Endothelial cell of hepatic sinusoid (primary cell): ENCODE measurements around the gene GDI2.

Source experiments
- in situ Hi-C: cut with HindIII; loops from 2 replicates; pipeline ENCODE4 v1.10.0; 2017; ENCODE audit warnings: low sequenced_read_pairs

The GDI2 gene

DNA sequence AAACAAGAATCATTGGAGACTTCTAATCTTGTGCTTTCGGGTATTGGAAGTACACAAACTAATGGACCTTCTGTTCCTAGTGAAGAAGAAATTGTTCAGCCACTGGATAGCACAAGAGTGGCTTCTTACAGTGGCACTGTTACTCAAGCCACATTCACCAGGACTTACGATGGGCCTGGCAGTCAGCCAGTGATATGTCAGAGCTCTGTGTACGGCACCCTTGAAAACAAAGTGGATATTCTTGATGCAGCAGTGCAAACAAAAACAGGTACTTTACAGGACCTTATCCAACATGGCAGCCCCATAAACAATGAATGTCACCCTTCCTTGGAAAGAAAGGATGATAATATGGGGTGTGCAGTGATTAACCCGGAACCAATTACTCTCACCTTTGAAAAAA, 67.0 kb downstream of the GDI2 start:
- in situ Hi-C loops: no loop called here

DNA sequence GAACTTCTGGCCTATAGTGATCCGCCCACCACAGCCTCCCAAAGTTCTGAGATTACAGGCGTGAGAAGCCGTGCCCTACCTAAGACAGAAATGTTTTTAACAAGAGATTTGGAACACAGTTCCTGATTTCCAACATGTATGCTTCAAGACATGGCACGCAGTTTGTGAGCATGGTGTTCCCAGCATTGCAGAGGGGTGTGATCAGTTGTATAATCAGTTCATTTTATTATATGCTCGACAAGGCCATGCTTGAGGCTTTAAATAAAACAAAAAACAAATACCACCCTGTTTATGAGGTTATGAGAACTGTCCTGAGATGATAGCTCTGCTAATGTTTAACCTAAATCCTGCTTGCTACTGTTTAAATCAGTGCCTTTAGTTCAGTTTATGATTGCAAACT, 68.4 kb downstream of the GDI2 start:
- in situ Hi-C loops: no loop called here

- in situ Hi-C loops: no loop called here
Measured at GRCh38 chr10:5743736-5744135, 69.5 kb downstream of the GDI2 start.

GRCh38 chr10:5742116-5742515, 71.1 kb downstream of the GDI2 start:
- in situ Hi-C loops: no loop called here

- in situ Hi-C loops: no loop called here
Measured at GRCh38 chr10:5741276-5741675, 72.0 kb downstream of the GDI2 start.

DNA sequence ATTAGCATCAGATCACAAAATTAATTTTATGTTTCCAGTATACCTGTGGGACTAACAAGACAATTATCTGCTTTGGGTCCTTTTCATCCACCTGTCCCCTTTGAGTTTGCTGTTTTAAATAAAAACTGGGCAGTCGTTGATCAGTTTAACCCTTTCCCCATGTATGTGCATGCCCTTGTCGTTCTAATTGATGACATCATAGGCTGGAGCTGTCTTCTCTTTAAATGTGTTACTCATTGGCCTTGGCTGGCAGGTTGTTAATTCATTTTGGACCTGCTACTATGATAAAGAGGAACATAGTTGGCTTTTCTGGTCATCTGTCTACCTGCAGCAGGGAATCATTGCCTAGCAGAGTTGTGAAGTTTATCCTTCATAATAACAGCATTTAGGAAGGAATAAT, 74.8 kb downstream of the GDI2 start:
- in situ Hi-C loops: no loop called here

- in situ Hi-C loops: no loop called here
Measured at GRCh38 chr10:5737352-5737751, 75.9 kb downstream of the GDI2 start.

DNA sequence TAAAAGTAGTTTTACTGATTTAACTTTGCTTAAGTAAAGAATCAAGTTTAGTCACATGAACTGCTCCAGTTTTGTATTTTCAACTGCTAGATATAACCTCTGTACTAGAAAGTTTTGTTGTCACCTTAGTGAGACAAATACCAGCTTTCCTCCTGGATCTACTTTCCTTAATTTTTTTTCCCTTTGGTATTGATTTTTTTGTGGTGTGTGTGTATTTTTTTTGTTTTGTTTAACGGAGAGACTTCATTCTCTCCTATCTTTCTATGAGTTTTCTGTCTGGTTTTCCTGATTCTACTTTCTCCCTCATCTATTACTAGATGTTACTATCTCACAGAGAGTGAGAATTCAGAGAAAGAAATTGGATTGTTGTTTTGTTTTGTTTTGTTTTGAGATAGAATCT, 76.6 kb downstream of the GDI2 start:
- in situ Hi-C loops: no loop called here

GRCh38 chr10:5735119-5735518, 78.1 kb downstream of the GDI2 start:
- in situ Hi-C loops: no loop called here

DNA sequence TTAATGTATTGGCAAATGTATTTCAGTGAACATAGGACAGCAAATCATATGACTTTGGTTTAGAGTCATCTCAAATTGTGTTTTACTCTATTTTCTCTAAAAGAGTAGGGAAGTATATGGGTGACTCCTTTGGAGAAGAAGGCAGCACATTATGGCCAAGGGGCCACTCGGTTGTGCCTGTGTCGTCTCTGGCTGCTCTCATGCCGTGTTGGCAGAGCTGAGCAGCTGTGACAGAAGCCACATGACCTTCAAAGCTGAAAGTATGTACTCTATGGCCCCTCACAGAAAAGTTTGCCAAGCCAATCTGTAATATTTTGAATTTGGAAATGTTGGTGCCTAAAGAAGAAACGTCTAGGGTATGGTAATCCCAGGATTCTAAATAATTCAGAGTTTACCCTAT, 81.1 kb downstream of the GDI2 start:
- in situ Hi-C loops: no loop called here

DNA sequence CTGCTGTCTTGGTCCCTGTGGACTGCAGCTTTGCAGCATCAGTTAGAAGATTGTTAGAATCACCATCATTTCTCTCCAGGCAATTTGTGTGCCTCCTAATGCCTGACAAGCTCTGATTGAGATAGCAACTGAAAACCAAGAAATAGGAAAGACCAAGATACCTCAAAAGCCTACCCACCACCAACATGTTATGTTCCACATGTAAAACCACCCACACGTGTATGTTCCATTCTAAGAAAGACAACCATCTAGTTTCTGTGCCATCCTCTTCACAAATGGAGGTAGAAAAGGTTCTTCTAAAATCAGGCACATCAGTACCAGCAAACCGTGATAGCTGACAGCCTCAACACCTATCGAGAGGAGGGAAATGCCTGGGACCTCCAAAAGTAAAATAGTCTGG, 81.7 kb downstream of the GDI2 start:
- in situ Hi-C loops: no loop called here

- in situ Hi-C loops: no loop called here
Measured at GRCh38 chr10:5730766-5731165, 82.5 kb downstream of the GDI2 start.

- in situ Hi-C loops: no loop called here
Measured at GRCh38 chr10:5723692-5724091, 89.5 kb downstream of the GDI2 start.

DNA sequence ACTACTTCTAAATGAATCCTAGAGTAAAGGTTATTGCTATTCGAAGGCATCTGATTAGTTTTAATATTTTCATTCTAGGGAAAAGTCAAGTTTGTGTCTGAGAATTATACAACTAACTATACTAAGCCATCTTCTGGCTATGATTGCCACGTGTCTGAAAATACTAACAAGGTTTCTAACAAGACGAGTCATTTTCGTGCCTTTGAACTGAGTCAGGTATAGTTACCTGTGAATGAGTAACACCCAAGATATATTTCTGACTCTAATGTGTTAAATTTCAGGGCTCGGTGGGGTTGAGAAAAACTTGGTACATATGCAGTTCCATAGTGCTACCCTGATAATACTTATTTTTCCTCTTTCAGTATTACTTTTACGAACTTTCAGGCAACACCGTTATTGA, 93.1 kb downstream of the GDI2 start:
- in situ Hi-C loops: no loop called here

GRCh38 chr10:5719546-5719945, 93.7 kb downstream of the GDI2 start:
- in situ Hi-C loops: no loop called here
